Measurements from ENCODE around the gene MYO7A. TPM values are rescaled to one million over a fixed set of nuclear protein-coding genes. Genes with fewer than 3 reads are reported as not detected.

The MYO7A gene
- total and polyA plus RNA-seq, 2 experiments from 2014 or later: 0.48 to 1.6 TPM

DNA sequence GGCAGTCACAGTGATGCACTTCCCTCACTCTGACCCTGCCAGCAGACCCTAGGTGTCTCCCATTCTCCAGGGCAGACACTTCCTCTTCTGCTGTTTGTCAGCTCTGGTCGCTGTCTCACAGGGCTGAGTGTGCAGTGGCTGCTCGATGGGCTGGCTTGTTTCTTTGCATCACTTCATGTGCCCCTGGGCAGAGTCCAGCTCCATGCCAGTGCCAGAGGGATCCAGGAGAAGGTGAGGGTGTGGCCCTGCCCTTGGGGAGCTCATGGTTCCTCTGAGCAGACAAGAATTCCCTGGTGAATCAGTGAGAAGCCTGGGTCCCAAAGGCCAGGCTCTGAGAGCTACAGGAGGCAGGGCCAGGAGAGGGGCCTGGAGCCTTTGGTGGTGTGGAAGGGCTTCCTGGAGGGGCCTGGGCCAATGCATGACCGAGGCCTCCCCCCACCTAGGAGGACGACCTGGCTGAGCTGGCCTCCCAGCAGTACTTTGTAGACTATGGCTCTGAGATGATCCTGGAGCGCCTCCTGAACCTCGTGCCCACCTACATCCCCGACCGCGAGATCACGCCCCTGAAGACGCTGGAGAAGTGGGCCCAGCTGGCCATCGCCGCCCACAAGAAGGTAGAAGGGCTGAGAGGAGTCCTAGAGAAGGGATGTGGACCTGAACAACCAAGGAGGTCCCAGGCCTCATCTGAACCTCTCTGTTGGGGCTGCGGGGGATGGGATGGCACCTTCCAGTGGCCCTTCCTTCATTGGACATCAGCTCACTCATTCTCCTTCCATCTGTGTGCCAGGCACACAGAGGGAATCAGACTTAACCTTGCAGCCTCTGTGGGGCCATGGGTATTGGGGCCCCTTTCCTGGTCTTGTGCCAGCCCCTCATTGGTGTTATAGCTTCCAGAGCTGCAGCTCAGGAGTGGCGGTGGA, 66.1 kb downstream of the MYO7A start:
- Histone ChIP-seq H3K27me3 (no peaks in the 10 kb centered on the region), H3K9me3 (ENCODE audit: low read depth) (no peaks in the 10 kb centered on the region), H3K4me1 (ENCODE audit: low read depth) (no peaks in the 10 kb centered on the region), H3K4me3 (no peak overlapping the region), H3K27ac (no peak overlapping the region), H3K36me3 (no peaks in the 10 kb centered on the region)
- DNase-seq (ENCODE audit: low read depth in 1 of 2, low spot score in 1 of 2): no peak
- TF ChIP-seq, protein P1, sequence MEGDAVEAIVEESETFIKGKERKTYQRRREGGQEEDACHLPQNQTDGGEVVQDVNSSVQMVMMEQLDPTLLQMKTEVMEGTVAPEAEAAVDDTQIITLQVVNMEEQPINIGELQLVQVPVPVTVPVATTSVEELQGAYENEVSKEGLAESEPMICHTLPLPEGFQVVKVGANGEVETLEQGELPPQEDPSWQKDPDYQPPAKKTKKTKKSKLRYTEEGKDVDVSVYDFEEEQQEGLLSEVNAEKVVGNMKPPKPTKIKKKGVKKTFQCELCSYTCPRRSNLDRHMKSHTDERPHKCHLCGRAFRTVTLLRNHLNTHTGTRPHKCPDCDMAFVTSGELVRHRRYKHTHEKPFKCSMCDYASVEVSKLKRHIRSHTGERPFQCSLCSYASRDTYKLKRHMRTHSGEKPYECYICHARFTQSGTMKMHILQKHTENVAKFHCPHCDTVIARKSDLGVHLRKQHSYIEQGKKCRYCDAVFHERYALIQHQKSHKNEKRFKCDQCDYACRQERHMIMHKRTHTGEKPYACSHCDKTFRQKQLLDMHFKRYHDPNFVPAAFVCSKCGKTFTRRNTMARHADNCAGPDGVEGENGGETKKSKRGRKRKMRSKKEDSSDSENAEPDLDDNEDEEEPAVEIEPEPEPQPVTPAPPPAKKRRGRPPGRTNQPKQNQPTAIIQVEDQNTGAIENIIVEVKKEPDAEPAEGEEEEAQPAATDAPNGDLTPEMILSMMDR (IDR thresholded peaks at IDR 0.05; ENCODE audit: low read depth, low read length): no peak

DNA sequence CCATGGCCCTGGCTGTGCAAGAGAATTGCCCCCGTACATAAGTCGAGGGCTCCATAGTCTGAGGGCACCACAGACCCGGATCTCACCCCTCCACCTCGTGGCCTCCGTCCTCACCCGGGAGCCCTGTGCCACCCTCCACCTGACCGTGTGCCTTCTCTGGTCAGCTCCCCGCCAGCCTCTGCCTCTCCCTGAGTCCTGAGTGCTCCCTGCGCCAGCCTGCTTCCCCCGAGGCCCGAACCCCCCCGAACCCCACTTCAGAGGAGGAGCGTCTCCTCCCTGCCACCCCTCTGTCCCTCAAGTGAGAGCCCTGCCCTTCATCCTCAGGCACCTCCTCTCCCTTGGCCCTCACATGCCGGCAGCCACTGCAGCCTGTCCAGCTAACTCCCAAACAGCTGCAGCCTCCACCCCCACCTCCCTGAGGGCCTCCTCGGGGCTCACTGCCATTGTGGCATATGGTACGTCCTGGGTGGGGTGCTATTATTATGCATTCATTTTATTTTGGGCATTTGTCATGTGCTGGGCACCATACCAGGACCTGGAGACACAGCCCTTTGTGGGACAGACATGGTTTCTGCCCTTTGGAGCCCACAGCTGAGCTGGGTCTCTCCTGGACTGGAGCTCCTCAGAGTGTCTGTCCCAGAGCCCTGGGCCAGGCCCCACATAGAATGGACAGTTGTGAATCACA, 67.2 kb downstream of the MYO7A start:
- H3K36me3 ChIP-seq: no peaks in the 10 kb centered on the region
- TF ChIP-seq, protein P1 (IDR thresholded peaks at IDR 0.05; ENCODE audit: low read depth, low read length): no peak
- no peak for DNase-seq (ENCODE audit: low read depth in 1 of 2, low spot score in 1 of 2)
- no peaks in the 10 kb centered on the region for H3K27me3 ChIP-seq
- H3K4me3 ChIP-seq: no peak overlapping the region
- H3K9me3 ChIP-seq (ENCODE audit: low read depth): no peaks in the 10 kb centered on the region
- H3K4me1 ChIP-seq (ENCODE audit: low read depth): no peaks in the 10 kb centered on the region
- H3K27ac ChIP-seq: no peak overlapping the region

DNA sequence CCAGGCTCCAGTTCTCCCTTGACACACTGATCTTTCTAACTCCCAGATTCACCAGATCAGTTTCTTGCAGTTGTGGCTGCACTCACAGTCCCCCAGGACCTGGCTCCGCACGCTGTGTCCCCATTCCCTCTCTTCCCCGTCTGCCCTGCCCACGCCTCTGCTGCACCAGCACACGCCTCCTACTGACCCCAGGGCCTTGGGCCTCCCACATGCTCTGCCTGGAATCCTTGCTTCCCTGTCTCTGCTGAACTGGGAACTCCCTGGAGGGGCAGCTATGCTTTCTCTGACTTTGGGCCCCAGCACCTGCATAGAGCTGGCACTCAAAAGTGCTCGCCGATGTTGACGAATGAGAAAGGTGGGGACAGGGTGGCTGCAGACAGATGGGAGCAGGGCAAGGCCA, 68.9 kb downstream of the MYO7A start:
- no peak overlapping the region for H3K27ac ChIP-seq
- DNase-seq (ENCODE audit: low read depth in 1 of 2, low spot score in 1 of 2): no peak
- no peak overlapping the region for H3K4me3 ChIP-seq
- no peaks in the 10 kb centered on the region for H3K36me3 ChIP-seq
- H3K27me3 ChIP-seq: no peaks in the 10 kb centered on the region
- no peaks in the 10 kb centered on the region for H3K4me1 ChIP-seq (ENCODE audit: low read depth)
- TF ChIP-seq, protein P1 (IDR thresholded peaks at IDR 0.05; ENCODE audit: low read depth, low read length): no peak
- H3K9me3 ChIP-seq (ENCODE audit: low read depth): no peaks in the 10 kb centered on the region

DNA sequence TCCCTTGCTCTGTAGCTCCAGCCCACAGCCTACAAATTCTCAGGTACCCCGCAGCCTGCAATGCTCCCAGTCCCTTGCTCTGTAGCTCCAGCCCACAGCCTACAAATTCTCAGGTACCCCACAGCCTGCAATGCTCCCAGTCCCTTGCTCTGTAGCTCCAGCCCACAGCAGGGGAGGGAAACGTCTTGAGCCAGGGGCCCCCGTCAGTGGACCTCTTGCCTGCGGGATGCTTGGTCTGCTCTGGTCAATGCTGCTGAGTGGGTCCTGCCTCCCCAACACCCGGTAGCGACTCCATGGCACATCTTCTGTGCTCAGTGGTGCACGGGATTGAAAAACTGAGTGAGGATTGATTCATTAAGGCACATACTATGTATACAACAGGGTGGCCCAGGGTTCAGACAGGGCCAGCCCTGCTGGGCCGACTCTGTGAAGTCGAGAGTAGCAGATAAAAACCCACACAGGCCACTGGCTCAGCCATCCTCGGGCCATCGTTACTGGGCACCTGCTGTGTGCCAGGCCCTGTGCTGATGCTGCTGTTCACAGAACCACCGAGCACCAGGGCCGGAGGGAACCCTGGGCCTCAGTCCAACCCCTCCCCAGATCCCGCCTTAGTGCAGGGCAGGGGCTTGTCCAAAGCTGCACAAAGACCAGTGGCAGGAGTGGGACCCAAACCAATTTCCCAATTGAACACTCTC, 69.7 kb downstream of the MYO7A start:
- H3K27ac ChIP-seq: no peak overlapping the region
- H3K27me3 ChIP-seq: no peaks in the 10 kb centered on the region
- H3K9me3 ChIP-seq (ENCODE audit: low read depth): no peaks in the 10 kb centered on the region
- TF ChIP-seq, protein P1 (IDR thresholded peaks at IDR 0.05; ENCODE audit: low read depth, low read length): no peak
- DNase-seq (ENCODE audit: low read depth in 1 of 2, low spot score in 1 of 2): no peak
- no peak overlapping the region for H3K4me3 ChIP-seq
- no peaks in the 10 kb centered on the region for H3K36me3 ChIP-seq
- H3K4me1 ChIP-seq (ENCODE audit: low read depth): no peaks in the 10 kb centered on the region

DNA sequence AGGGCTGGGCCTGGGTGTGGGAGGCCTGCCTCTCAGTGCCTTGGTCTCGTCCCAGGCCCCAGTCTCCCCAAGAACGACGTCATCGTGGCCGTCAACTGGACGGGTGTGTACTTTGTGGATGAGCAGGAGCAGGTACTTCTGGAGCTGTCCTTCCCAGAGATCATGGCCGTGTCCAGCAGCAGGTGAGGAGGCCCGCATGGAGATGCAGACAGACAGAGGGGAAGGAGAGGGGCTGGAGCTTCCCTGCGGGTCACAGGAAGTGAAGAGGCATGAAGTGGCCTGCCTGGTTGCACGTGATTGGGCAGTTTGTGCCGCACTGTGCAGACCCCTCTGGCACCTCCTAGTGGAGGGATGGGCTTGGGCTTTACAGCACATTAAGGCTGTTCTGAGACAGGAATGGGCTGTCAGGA, 70.4 kb downstream of the MYO7A start:
- no peaks in the 10 kb centered on the region for H3K36me3 ChIP-seq
- no peak overlapping the region for H3K4me3 ChIP-seq
- no peaks in the 10 kb centered on the region for H3K9me3 ChIP-seq (ENCODE audit: low read depth)
- H3K27me3 ChIP-seq: no peaks in the 10 kb centered on the region
- no peak overlapping the region for H3K27ac ChIP-seq
- no peaks in the 10 kb centered on the region for H3K4me1 ChIP-seq (ENCODE audit: low read depth)
- peak; percentile 10 to 39 for DNase-seq (ENCODE audit: low read depth in 1 of 2, low spot score in 1 of 2)
- TF ChIP-seq, protein P1 (IDR thresholded peaks at IDR 0.05; ENCODE audit: low read depth, low read length): peak; percentile 40

Data from cardiac muscle cell (in vitro differentiated cells and primary cell).